GM18498 (cell line): ENCODE results near the gene CDC25B.

Experiments
- ATAC-seq: cut with Tn5 transposase; IDR thresholded peaks from one replicate; pipeline ENCODE4 v1.9.1; 2021; ENCODE audit warnings: mild to moderate bottlenecking, moderate library complexity; ENCODE audit not compliant: unreplicated experiment

The CDC25B gene

GRCh38 chr20:3763671-3764601, 32.2 kb upstream of the CDC25B start:
- ATAC-seq = no peak

GRCh38 chr20:3764659-3765058, 31.5 kb upstream of the CDC25B start:
- ATAC-seq = no peak

GRCh38 chr20:3765171-3765882, 30.8 kb upstream of the CDC25B start:
- ATAC-seq = no peak

DNA sequence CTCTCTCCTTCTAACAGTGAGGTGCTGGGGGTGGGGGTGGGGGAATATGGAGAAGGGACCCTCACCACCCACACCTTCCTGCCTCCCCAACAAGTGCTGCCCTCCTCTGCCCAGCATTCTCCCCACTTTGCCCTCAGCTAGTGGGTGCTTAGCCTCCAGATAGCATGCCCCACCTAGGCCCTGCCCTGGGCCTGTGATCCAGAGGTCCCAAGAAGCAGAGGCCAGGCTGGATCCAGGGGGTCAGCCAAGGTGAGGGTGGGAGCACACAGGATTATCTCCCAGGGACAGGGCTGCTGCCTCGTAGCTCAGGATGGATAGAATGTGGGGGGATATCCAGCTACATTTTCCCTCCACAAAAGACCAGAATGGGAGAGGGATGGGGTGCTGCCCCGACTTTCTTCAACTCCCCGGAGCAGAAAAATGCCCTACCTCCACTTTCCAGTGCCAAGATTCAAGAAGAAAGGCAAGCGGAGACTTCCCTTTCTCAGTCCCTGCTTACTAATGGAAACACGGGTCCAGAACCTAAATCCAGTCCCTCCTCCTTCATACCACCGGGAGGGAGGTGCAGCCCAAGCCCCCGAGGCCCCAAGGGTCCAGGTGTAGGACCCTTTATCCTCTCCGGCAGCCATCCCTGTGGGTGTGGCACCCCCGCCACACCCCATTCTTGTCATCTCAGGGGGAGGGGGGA, 29.5 kb upstream of the CDC25B start:
- ATAC-seq = no peak

DNA sequence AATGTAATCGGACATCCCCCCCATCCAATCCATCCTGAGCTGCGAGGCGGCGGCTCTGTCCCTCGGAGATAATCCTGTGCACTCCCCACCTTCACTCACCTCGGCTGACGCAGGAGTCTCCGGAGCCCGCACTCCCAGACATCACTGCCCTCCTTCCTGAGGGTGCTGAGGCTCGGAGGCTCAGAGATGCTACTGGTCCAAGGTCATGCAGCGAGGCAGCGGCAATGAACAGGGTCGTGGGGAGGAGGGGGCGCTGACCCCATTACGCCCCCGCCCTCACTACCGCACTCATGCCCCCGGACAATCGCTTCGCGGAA, 29.0 kb upstream of the CDC25B start:
- no peak for ATAC-seq

- ATAC-seq = peak; percentile 94
Observed at GRCh38 chr20:3767427-3768341, 28.4 kb upstream of the CDC25B start, which contains the start of gene ADISSP. TSS of gene ADISSP (minus strand) at chr20:3767753. CDS start at chr20:3760100, 7,653 bp downstream.

DNA sequence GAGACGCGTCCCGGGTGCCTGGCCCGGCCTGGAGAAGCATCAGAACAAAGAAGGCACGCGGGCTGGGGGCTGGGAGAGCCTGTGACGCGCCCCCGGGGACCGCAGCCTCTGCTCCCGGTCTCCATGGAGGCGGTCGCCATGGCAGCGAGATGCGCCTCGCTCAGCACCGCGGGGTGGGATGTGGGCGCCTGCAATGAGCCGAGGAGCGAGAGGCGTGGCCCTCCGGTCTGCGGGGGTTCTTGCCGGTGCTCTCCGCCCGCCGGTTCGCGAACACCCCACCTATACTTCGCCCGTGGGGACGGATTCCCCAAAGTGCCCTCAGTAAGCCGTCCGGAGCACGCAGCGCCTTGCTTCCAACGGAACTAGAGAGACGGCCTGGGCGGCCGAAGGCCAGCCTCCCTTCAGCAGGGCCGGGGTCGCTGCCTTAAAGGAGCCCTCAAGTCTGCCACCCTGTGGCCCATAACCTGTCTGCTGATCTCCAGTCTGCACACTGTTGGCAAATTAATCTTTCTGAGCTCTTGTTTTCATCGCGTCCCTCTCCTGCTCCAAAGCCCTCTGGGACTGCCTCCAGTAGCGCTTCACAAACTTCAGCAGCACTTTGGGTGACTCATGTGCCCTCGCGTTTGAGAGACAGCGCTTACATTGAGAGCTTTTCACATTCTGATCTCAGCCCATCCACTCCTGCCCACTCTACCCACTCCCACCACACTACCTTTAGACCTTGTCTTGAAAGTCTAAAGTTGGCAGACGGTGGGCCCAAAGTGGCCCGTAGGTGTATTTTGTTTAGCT, 27.6 kb upstream of the CDC25B start:
- ATAC-seq = peak; percentile 39

- no peak for ATAC-seq
Observed at GRCh38 chr20:3771552-3772058, 24.5 kb upstream of the CDC25B start.

GRCh38 chr20:3775457-3776108, 20.5 kb upstream of the CDC25B start:
- no peak for ATAC-seq

- ATAC-seq = no peak
Observed at GRCh38 chr20:3777381-3777715, 18.8 kb upstream of the CDC25B start.

GRCh38 chr20:3777716-3778629, 18.1 kb upstream of the CDC25B start:
- peak; percentile 39 for ATAC-seq

DNA sequence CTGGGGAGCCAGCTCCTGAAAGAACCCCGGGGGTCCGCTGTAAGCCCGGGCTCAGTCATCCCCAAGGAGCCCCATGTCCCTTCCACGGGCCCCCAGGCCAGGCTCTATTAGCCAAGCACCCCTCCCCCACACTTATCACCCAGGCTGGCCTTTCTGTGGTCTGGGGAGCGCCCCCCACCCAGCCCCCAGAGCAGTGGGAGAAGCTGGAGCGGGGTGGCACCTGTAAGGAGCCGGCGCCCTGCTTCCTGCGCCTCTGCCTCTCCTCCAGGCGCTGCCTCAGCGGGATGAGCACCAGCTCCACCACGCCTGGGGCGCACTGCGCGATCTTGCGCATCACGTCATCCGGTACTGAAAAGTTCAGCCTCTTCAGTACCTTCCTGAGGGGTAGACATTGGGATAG, 17.1 kb upstream of the CDC25B start:
- no peak for ATAC-seq

GRCh38 chr20:3781153-3781910, 14.8 kb upstream of the CDC25B start, which contains the start of gene SPEF1:
TSS of gene SPEF1 (minus strand) at chr20:3781448. CDS start at chr20:3781287, 161 bp downstream.
- peak; percentile 52 for ATAC-seq

- no peak for ATAC-seq
Observed at GRCh38 chr20:3782597-3782996, 13.5 kb upstream of the CDC25B start.

GRCh38 chr20:3783068-3783489, 13.0 kb upstream of the CDC25B start:
- no peak for ATAC-seq

GRCh38 chr20:3783511-3784195, 12.5 kb upstream of the CDC25B start:
- no peak for ATAC-seq
